ENCODE results near the gene AFG1L.
A peak's percentile ranks its signal among the peaks of the same experiment; 100 is the strongest.

The AFG1L gene

GRCh38 chr6:108492131-108492766 is 197.4 kb downstream of the AFG1L start:
- Histone ChIP-seq H3K9me2 (replicated peaks; ENCODE audit: low read depth, low read length) (no peaks in the 10 kb centered on the region), H3K4me1 (ENCODE audit: insufficient read depth, low read length, poor library complexity, severe bottlenecking) (no peaks in the 10 kb centered on the region), H3K9me3 (ENCODE audit: insufficient read depth, low read depth, low read length) (no peaks in the 10 kb centered on the region), H3F3A (ENCODE audit: low read depth) (no peaks in the 10 kb centered on the region), H2AFZ (ENCODE audit: low read length) (no peak overlapping the region; the same call in 1 of the 2 replicates), H3K27me3 (ENCODE audit: insufficient read depth, low read length, poor library complexity, severe bottlenecking) (no peaks in the 10 kb centered on the region), H3K4me3 (ENCODE audit: low read length, poor library complexity, severe bottlenecking) (no peak overlapping the region), H3K9ac (ENCODE audit: low read depth, low read length, poor library complexity, severe bottlenecking) (no peak overlapping the region), H3K4me2 (ENCODE audit: low read depth, low read length, poor library complexity, severe bottlenecking) (no peak overlapping the region), H3K36me3 (ENCODE audit: insufficient read depth, low read length) (no peaks in the 10 kb centered on the region), H3K79me2 (ENCODE audit: insufficient read depth, low read length) (no peaks in the 10 kb centered on the region), H4K20me1 (ENCODE audit: insufficient read depth, low read length, poor library complexity, severe bottlenecking) (no peaks in the 10 kb centered on the region)
- TF ChIP-seq EZH2phosphoT487 (IDR thresholded peaks at IDR 0.05; ENCODE audit: borderline replicate concordance) = no peak
- TF ChIP-seq CTCF (conservative IDR thresholded peaks at IDR 0.05; ENCODE audit: low read length) = peak; percentile 85

- Histone ChIP-seq H3K4me2 (ENCODE audit: low read depth, low read length, poor library complexity, severe bottlenecking) (no peak overlapping the region), H3K4me1 (ENCODE audit: insufficient read depth, low read length, poor library complexity, severe bottlenecking) (no peaks in the 10 kb centered on the region), H2AFZ (ENCODE audit: low read length) (no peak overlapping the region), H4K20me1 (ENCODE audit: insufficient read depth, low read length, poor library complexity, severe bottlenecking) (no peaks in the 10 kb centered on the region), H3K79me2 (ENCODE audit: insufficient read depth, low read length) (no peaks in the 10 kb centered on the region), H3K4me3 (ENCODE audit: low read length, poor library complexity, severe bottlenecking) (no peak overlapping the region), H3F3A (ENCODE audit: low read depth) (no peaks in the 10 kb centered on the region), H3K9me2 (replicated peaks; ENCODE audit: low read depth, low read length) (no peaks in the 10 kb centered on the region), H3K9ac (ENCODE audit: low read depth, low read length, poor library complexity, severe bottlenecking) (no peak overlapping the region), H3K27me3 (ENCODE audit: insufficient read depth, low read length, poor library complexity, severe bottlenecking) (no peaks in the 10 kb centered on the region), H3K36me3 (ENCODE audit: insufficient read depth, low read length) (no peaks in the 10 kb centered on the region), H3K9me3 (ENCODE audit: insufficient read depth, low read depth, low read length) (no peaks in the 10 kb centered on the region)
- TF ChIP-seq EZH2phosphoT487 (IDR thresholded peaks at IDR 0.05; ENCODE audit: borderline replicate concordance) = no peak
- TF ChIP-seq CTCF (conservative IDR thresholded peaks at IDR 0.05; ENCODE audit: low read length) = no peak
Observed at GRCh38 chr6:108494434-108494833, 199.6 kb downstream of the AFG1L start.

- Histone ChIP-seq H3K9me3 (ENCODE audit: insufficient read depth, low read depth, low read length) (no peaks in the 10 kb centered on the region), H3K36me3 (ENCODE audit: insufficient read depth, low read length) (no peaks in the 10 kb centered on the region), H3F3A (ENCODE audit: low read depth) (no peaks in the 10 kb centered on the region), H3K79me2 (ENCODE audit: insufficient read depth, low read length) (no peaks in the 10 kb centered on the region), H3K4me1 (ENCODE audit: insufficient read depth, low read length, poor library complexity, severe bottlenecking) (peaks cover 5% of the 10 kb centered on the region), H3K4me2 (ENCODE audit: low read depth, low read length, poor library complexity, severe bottlenecking) (no peak overlapping the region), H4K20me1 (ENCODE audit: insufficient read depth, low read length, poor library complexity, severe bottlenecking) (no peaks in the 10 kb centered on the region), H3K27me3 (ENCODE audit: insufficient read depth, low read length, poor library complexity, severe bottlenecking) (no peaks in the 10 kb centered on the region), H3K9ac (ENCODE audit: low read depth, low read length, poor library complexity, severe bottlenecking) (no peak overlapping the region), H3K9me2 (replicated peaks; ENCODE audit: low read depth, low read length) (no peaks in the 10 kb centered on the region), H2AFZ (ENCODE audit: low read length) (no peak overlapping the region), H3K4me3 (ENCODE audit: low read length, poor library complexity, severe bottlenecking) (no peak overlapping the region)
- peak; percentile 63 for TF ChIP-seq CTCF (conservative IDR thresholded peaks at IDR 0.05; ENCODE audit: low read length)
- TF ChIP-seq EZH2phosphoT487 (IDR thresholded peaks at IDR 0.05; ENCODE audit: borderline replicate concordance) = no peak
Observed at GRCh38 chr6:108497883-108498282, 203.0 kb downstream of the AFG1L start.

All from Loucy (cell line).